ENCODE measurements around the gene RFK. TPM values are rescaled to one million over a fixed set of nuclear protein-coding genes. Genes with fewer than 3 reads are reported as not detected.

Gene RFK
- total and polyA plus RNA-seq, 11 donors = 11.2 to 29.5 (median 23.6) TPM

- H3K27me3 ChIP-seq = no peaks in the 10 kb centered on the region
- no peak for TF ChIP-seq POLR2A (IDR thresholded peaks at IDR 0.05)
- TF ChIP-seq CTCF (IDR thresholded peaks at IDR 0.05) = no peak
- no peaks in the 10 kb centered on the region for H3K4me1 ChIP-seq
- no peak overlapping the region for H3K27ac ChIP-seq
- no peaks in the 10 kb centered on the region for H3K36me3 ChIP-seq
- intact Hi-C loops (cut with DNase I) = no loop called here
- ATAC-seq = no peak
- no peaks in the 10 kb centered on the region for H3K9me3 ChIP-seq
- DNase-seq = no peak
- 69 to 81% (median 80%) methylated on average over 8 of the region's 8 CpGs for whole genome bisulfite sequencing, 4 donors
- no peak overlapping the region for H3K4me3 ChIP-seq
Observed at GRCh38 chr9:76431601-76432000, 37.4 kb upstream of the RFK start.

- Histone ChIP-seq H3K4me1 (no peaks in the 10 kb centered on the region), H3K36me3 (no peaks in the 10 kb centered on the region), H3K27me3 (no peaks in the 10 kb centered on the region), H3K27ac (no peak overlapping the region), H3K4me3 (no peak overlapping the region), H3K9me3 (no peaks in the 10 kb centered on the region)
- DNase-seq (no peak), ATAC-seq (no peak)
- intact Hi-C loops (cut with DNase I) = no loop called here
- TF ChIP-seq POLR2A (IDR thresholded peaks at IDR 0.05) (no peak), CTCF (IDR thresholded peaks at IDR 0.05) (no peak)
- 73 to 82% (median 79%) methylated on average over 7 of the region's 7 CpGs for WGBS, 4 donors
Observed at GRCh38 chr9:76426807-76427419, 32.7 kb upstream of the RFK start.

- Histone ChIP-seq H3K9me3 (no peaks in the 10 kb centered on the region), H3K36me3 (no peaks in the 10 kb centered on the region), H3K4me1 (no peaks in the 10 kb centered on the region), H3K27ac (no peak overlapping the region), H3K27me3 (no peaks in the 10 kb centered on the region), H3K4me3 (no peak overlapping the region)
- DNase-seq = no peak
- TF ChIP-seq POLR2A (IDR thresholded peaks at IDR 0.05) (no peak), CTCF (IDR thresholded peaks at IDR 0.05) (no peak)
- intact Hi-C loops (cut with DNase I) = no loop called here
- ATAC-seq = no peak
- 80 to 85% (median 83%) methylated on average over 8 of the region's 8 CpGs for WGBS, 4 donors
Observed at GRCh38 chr9:76425677-76426453, 31.6 kb upstream of the RFK start.

- no peak for ATAC-seq
- Histone ChIP-seq H3K9me3 (no peaks in the 10 kb centered on the region), H3K4me3 (no peak overlapping the region), H3K36me3 (no peaks in the 10 kb centered on the region), H3K4me1 (no peaks in the 10 kb centered on the region), H3K27me3 (no peaks in the 10 kb centered on the region), H3K27ac (no peak overlapping the region)
- intact Hi-C loops (cut with DNase I) = no loop called here
- 95 to 100% (median 96%) methylated on average over 4 of the region's 4 CpGs for WGBS, 4 donors
- no peak for DNase-seq
- no peak for TF ChIP-seq CTCF (IDR thresholded peaks at IDR 0.05)
- no peak for TF ChIP-seq POLR2A (IDR thresholded peaks at IDR 0.05)
Observed at GRCh38 chr9:76424491-76424890, 30.3 kb upstream of the RFK start.

All from heart left ventricle (tissue), 16 donors.